Aorta (tissue), 5 donors: Measurements from ENCODE around the gene IL6ST. TPM values are rescaled to one million over a fixed set of nuclear protein-coding genes. Genes with fewer than 3 reads are reported as not detected.

Source experiments
- ATAC-seq: fragments of 200-7000 bp; cut with Tn5 transposase; one replicate; pipeline ENCODE4 v1.9.1; 2022; ENCODE audit warnings: moderate library complexity; ENCODE audit not compliant: low FRiP score
- DNase-seq, 2 donors: peaks; one replicate each; pipeline ENCODE4 v3.0.0-alpha.2; 2020
- H3K27ac ChIP-seq, 2 donors: one replicate each; pipeline ENCODE4 v1.5.1; 2013; ENCODE audit warnings: low read length in 2 of 2, mild to moderate bottlenecking in 2 of 2, moderate library complexity in 2 of 2, control low read depth in 1 of 2, inconsistent platforms in 1 of 2, low read depth in 1 of 2
- H3K27me3 ChIP-seq, 2 donors: one replicate each; pipeline ENCODE4 v1.6.1; 2013; ENCODE audit warnings: control low read depth in 1 of 2, low read length in 1 of 2, mild to moderate bottlenecking in 1 of 2, moderate library complexity in 1 of 2; ENCODE audit not compliant: insufficient read depth in 2 of 2, control insufficient read depth in 1 of 2
- H3K36me3 ChIP-seq, 2 donors: one replicate each; pipeline ENCODE4 v1.6.1; 2013; ENCODE audit warnings: control low read depth in 1 of 2, low read length in 1 of 2, mild to moderate bottlenecking in 1 of 2; ENCODE audit not compliant: insufficient read depth in 2 of 2, control insufficient read depth in 1 of 2
- H3K4me1 ChIP-seq, 2 donors: one replicate each; pipeline ENCODE4 v1.6.1; 2013; ENCODE audit warnings: low read length in 2 of 2, control low read depth in 1 of 2, mild to moderate bottlenecking in 1 of 2, moderate library complexity in 1 of 2; ENCODE audit not compliant: insufficient read depth in 2 of 2, control insufficient read depth in 1 of 2
- H3K4me3 ChIP-seq, 2 donors: one replicate each; pipeline ENCODE4 v1.5.1; 2013; ENCODE audit warnings: low read length in 2 of 2, control low read depth in 1 of 2, mild to moderate bottlenecking in 1 of 2
- H3K9me3 ChIP-seq: one replicate; pipeline ENCODE4 v1.6.1; 2013; ENCODE audit warnings: mild to moderate bottlenecking, low read length; ENCODE audit not compliant: control insufficient read depth
- WGBS, 2 donors: extraction: QIAGEN DNeasy Blood & Tissue Kit; methylation state at CpG; one replicate each; pipeline ENCODE4 v1.1.7; 2013; 5-methylcytosine and 5-hydroxymethylcytosine counted together
- intact Hi-C, 2 donors: fragments of 100-400 bp; cut with DNase I; formaldehyde crosslinking; loops; one replicate each; pipeline versions ENCODE4 v1.14.2 to v1.15.0; 2022
- polyA plus RNA-seq, 2 donors: library from polyadenylated mRNA; stranded (reverse); fragments of 200-250 nt; gene quantifications; one replicate each; pipeline ENCODE4 v1.2.3, GENCODE V29; 2013
- total RNA-seq, 2 donors: library from RNA; stranded (reverse); fragmentation: NEBNext Ultra II Directional; extraction: Animal tissue kit (Norgen Biotek cat#: 25700); gene quantifications; one replicate each; pipeline ENCODE4 v1.2.1, GENCODE V29; 2021
- donor health status: healthy with polysubstance abuse.
- donor health status: Bipolar disorder and iron deficiency.
- donor health status: DM: no; HTN: no; CAD: no.
- donor health status: DM: no; HTN: no; CAD: no.
- donor health status: DM: yes; HTN: yes; CAD: no.

The IL6ST gene
- total and polyA plus RNA-seq, 4 donors = 59.0 to 370 (median 213) TPM

- Histone ChIP-seq H3K27me3 (no peaks in the 10 kb centered on the region), H3K27ac (no peak overlapping the region), H3K9me3 (no peaks in the 10 kb centered on the region), H3K4me1 (no peaks in the 10 kb centered on the region), H3K36me3 (no peaks in the 10 kb centered on the region), H3K4me3 (no peak overlapping the region)
- intact Hi-C loops = no loop called here
- no peak for ATAC-seq
- no peak for DNase-seq
- WGBS, 2 donors = 75 to 79% methylated on average over 9 of the region's 9 CpGs
These were observed 60.6 kb downstream of the IL6ST start for GRCh38 chr5:55934115-55934613.

- Histone ChIP-seq H3K9me3 (no peaks in the 10 kb centered on the region), H3K36me3 (no peaks in the 10 kb centered on the region), H3K27ac (no peak overlapping the region), H3K4me3 (no peak overlapping the region), H3K27me3 (no peaks in the 10 kb centered on the region), H3K4me1 (no peaks in the 10 kb centered on the region)
- intact Hi-C loops = no loop called here
- 84 to 89% methylated on average over 14 of the region's 14 CpGs for WGBS, 2 donors
- DNase-seq (no peak), ATAC-seq (peak; percentile 36)
These were observed 61.2 kb downstream of the IL6ST start for GRCh38 chr5:55933377-55934114.

- Histone ChIP-seq H3K36me3 (no peaks in the 10 kb centered on the region), H3K9me3 (no peaks in the 10 kb centered on the region), H3K27ac (no peak overlapping the region), H3K4me1 (no peaks in the 10 kb centered on the region), H3K27me3 (no peaks in the 10 kb centered on the region), H3K4me3 (no peak overlapping the region)
- ATAC-seq (no peak), DNase-seq (no peak)
- 48 to 58% methylated on average over 4 of the region's 4 CpGs for WGBS, 2 donors
- intact Hi-C loops = no loop called here
These were observed 62.1 kb downstream of the IL6ST start for GRCh38 chr5:55932700-55933099.

GRCh38 chr5:55929020-55929799 lies 65.6 kb downstream of the IL6ST start:
- DNase-seq (no peak), ATAC-seq (no peak)
- Histone ChIP-seq H3K27me3 (no peaks in the 10 kb centered on the region), H3K4me1 (no peaks in the 10 kb centered on the region), H3K4me3 (no peak overlapping the region), H3K27ac (no peak overlapping the region), H3K36me3 (no peaks in the 10 kb centered on the region), H3K9me3 (no peaks in the 10 kb centered on the region)
- WGBS, 2 donors = 90 to 93% methylated on average over 12 of the region's 12 CpGs
- intact Hi-C loops = no loop called here

- WGBS, 2 donors = 92 to 93% methylated on average over 12 of the region's 12 CpGs
- H3K27me3 ChIP-seq = no peaks in the 10 kb centered on the region
- ATAC-seq (no peak), DNase-seq (no peak)
- no peak overlapping the region for H3K27ac ChIP-seq
- no peaks in the 10 kb centered on the region for H3K9me3 ChIP-seq
- H3K36me3 ChIP-seq = no peaks in the 10 kb centered on the region
- no peaks in the 10 kb centered on the region for H3K4me1 ChIP-seq
- intact Hi-C loops = no loop called here
- no peak overlapping the region for H3K4me3 ChIP-seq
These were observed 66.7 kb downstream of the IL6ST start for GRCh38 chr5:55927861-55928655.

GRCh38 chr5:55926476-55926875 lies 68.3 kb downstream of the IL6ST start:
- Histone ChIP-seq H3K9me3 (no peaks in the 10 kb centered on the region), H3K36me3 (no peaks in the 10 kb centered on the region), H3K27ac (no peak overlapping the region), H3K27me3 (no peaks in the 10 kb centered on the region), H3K4me3 (no peak overlapping the region), H3K4me1 (no peaks in the 10 kb centered on the region)
- DNase-seq = no peak
- WGBS, 2 donors = 91 to 94% methylated on average over 5 of the region's 5 CpGs
- intact Hi-C loops = no loop called here
- no peak for ATAC-seq

- H3K27me3 ChIP-seq = no peaks in the 10 kb centered on the region
- H3K4me1 ChIP-seq = no peaks in the 10 kb centered on the region
- no peaks in the 10 kb centered on the region for H3K36me3 ChIP-seq
- WGBS, 2 donors = 79 to 84% methylated on average over 5 of the region's 5 CpGs
- no peak overlapping the region for H3K27ac ChIP-seq
- H3K4me3 ChIP-seq = no peak overlapping the region
- no peak for DNase-seq
- intact Hi-C loops = no loop called here
- no peaks in the 10 kb centered on the region for H3K9me3 ChIP-seq
- ATAC-seq = no peak
These were observed 69.1 kb downstream of the IL6ST start for GRCh38 chr5:55925712-55926111.

GRCh38 chr5:55925181-55925580 lies 69.6 kb downstream of the IL6ST start:
- Histone ChIP-seq H3K27me3 (no peaks in the 10 kb centered on the region), H3K4me3 (no peak overlapping the region), H3K9me3 (no peaks in the 10 kb centered on the region), H3K27ac (no peak overlapping the region), H3K36me3 (no peaks in the 10 kb centered on the region), H3K4me1 (no peaks in the 10 kb centered on the region)
- WGBS, 2 donors = 97 to 100% methylated on average over 3 of the region's 3 CpGs
- DNase-seq (no peak), ATAC-seq (no peak)
- intact Hi-C loops = no loop called here
